ENCODE measurements around the gene SEPHS2. TPM values are rescaled to one million over a fixed set of nuclear protein-coding genes. Genes with fewer than 3 reads are reported as not detected.
A peak's percentile ranks its signal among the peaks of the same experiment; 100 is the strongest.

SEPHS2 gene
- total RNA-seq, 1 experiment from 2014 or later, result 52.6 TPM

- Histone ChIP-seq H4K5ac (ENCODE audit: insufficient read length, low read depth, low read length) (no peak overlapping the region), H3K9me3 (ENCODE audit: control insufficient read depth, low read depth, low read length) (no peaks in the 10 kb centered on the region), H4K8ac (replicated peaks; ENCODE audit: insufficient read length, low read depth, low read length) (no peak overlapping the region), H3K4ac (ENCODE audit: low read depth, low read length) (no peak overlapping the region), H3K56ac (ENCODE audit: insufficient read length, low read depth, low read length) (no peak overlapping the region), H2AFZ (ENCODE audit: low read length) (no peak overlapping the region), H2BK5ac (ENCODE audit: insufficient read length, low read length) (no peak overlapping the region), H3K79me1 (ENCODE audit: insufficient read depth, low read depth, low read length, poor library complexity, severe bottlenecking) (peaks cover 8% of the 10 kb centered on the region), H4K91ac (ENCODE audit: insufficient read length, low read depth, low read length) (no peak overlapping the region), H2BK12ac (ENCODE audit: insufficient read length, low read depth, low read length) (no peak overlapping the region), H3K4me1 (ENCODE audit: insufficient read depth, low read length) (no peaks in the 10 kb centered on the region), H4K20me1 (ENCODE audit: control insufficient read depth, insufficient read depth, insufficient read length) (no peaks in the 10 kb centered on the region), H3K79me2 (ENCODE audit: insufficient read depth, low read length) (peaks cover 4% of the 10 kb centered on the region; the same call in 1 of the 2 replicates), H3K14ac (ENCODE audit: insufficient read depth, low read length) (peak overlapping the region; percentile 75), H3T11ph (ENCODE audit: low read length) (no peak overlapping the region), H3K27me3 (ENCODE audit: insufficient read depth, low read length) (no peaks in the 10 kb centered on the region), H3K23ac (ENCODE audit: insufficient read length, low read depth, low read length) (no peak overlapping the region), H3K27ac (ENCODE audit: insufficient read length, low read depth, low read length) (no peak overlapping the region), H2BK15ac (ENCODE audit: low read depth, low read length) (no peak overlapping the region), H3K4me2 (ENCODE audit: insufficient read depth, insufficient read length, low read length) (peak overlapping the region; percentile 87), H3K23me2 (ENCODE audit: insufficient read length, low read depth, low read length, poor library complexity, severe bottlenecking) (peaks cover 9% of the 10 kb centered on the region), H3K9ac (ENCODE audit: extremely low read depth, insufficient read length, low read length) (peak overlapping the region; percentile 60), H3K18ac (ENCODE audit: insufficient read length, low read depth, low read length) (peak overlapping the region; percentile 85), H2AK5ac (ENCODE audit: insufficient read length, low read length) (no peak overlapping the region), H2BK120ac (ENCODE audit: low read depth, low read length, poor library complexity, severe bottlenecking) (no peak overlapping the region), H2BK20ac (ENCODE audit: low read depth, low read length, poor library complexity, severe bottlenecking) (no peak overlapping the region)
- no peak overlapping the region for H3K4me3 Mint-ChIP-seq
- peaks cover 21% of the 10 kb centered on the region for H3K27me3 Mint-ChIP-seq (ENCODE audit: low read depth)
- H3K9me3 Mint-ChIP-seq, result no peaks in the 10 kb centered on the region; a peak in 2 of 5 replicates
- TF ChIP-seq, protein P1, sequence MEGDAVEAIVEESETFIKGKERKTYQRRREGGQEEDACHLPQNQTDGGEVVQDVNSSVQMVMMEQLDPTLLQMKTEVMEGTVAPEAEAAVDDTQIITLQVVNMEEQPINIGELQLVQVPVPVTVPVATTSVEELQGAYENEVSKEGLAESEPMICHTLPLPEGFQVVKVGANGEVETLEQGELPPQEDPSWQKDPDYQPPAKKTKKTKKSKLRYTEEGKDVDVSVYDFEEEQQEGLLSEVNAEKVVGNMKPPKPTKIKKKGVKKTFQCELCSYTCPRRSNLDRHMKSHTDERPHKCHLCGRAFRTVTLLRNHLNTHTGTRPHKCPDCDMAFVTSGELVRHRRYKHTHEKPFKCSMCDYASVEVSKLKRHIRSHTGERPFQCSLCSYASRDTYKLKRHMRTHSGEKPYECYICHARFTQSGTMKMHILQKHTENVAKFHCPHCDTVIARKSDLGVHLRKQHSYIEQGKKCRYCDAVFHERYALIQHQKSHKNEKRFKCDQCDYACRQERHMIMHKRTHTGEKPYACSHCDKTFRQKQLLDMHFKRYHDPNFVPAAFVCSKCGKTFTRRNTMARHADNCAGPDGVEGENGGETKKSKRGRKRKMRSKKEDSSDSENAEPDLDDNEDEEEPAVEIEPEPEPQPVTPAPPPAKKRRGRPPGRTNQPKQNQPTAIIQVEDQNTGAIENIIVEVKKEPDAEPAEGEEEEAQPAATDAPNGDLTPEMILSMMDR (conservative IDR thresholded peaks at IDR 0.05), result no peak
- no CpG with 5 or more reads among the region's 11 CpGs for WGBS (ENCODE audit: extremely low coverage, insufficient read length, low lambda C conversion rate)
- peak overlapping the region in 1 of 3 experiments; percentile 47; a peak in 2 of 7 replicates for H3K27ac Mint-ChIP-seq
- peaks cover 4 to 12% of the 10 kb centered on the region in 2 experiments; a peak in 3 of 4 replicates for H3K4me1 Mint-ChIP-seq
- peaks cover 19 to 32% (median 27%) of the 10 kb centered on the region in 3 experiments for H3K36me3 Mint-ChIP-seq (ENCODE audit: insufficient read depth in 1 of 3, low read depth in 3 of 3)
- DNase-seq, result no peak
Measured at GRCh38 chr16:30429418-30429677, 16.3 kb downstream of the SEPHS2 start.
